IPS DF 6.9 (cell line): ENCODE measurements around the gene PDK4.

Source experiments
- DNase-seq: peaks from one replicate; pipeline ENCODE4 v3.0.0-alpha.2; 2013; ENCODE audit warnings: low read depth, low spot score
- H3K27ac ChIP-seq: one replicate; pipeline ENCODE4 v1.5.1; 2013; ENCODE audit warnings: low read length, control low read depth
- H3K27me3 ChIP-seq: 2 replicates; pipeline ENCODE4 v1.6.1; 2013; ENCODE audit warnings: mild to moderate bottlenecking, low read length; ENCODE audit not compliant: control insufficient read depth, insufficient read depth
- H3K36me3 ChIP-seq: 2 replicates; pipeline ENCODE4 v1.6.1; 2013; ENCODE audit warnings: low read length; ENCODE audit not compliant: control insufficient read depth, insufficient read depth
- H3K4me1 ChIP-seq: 2 replicates; pipeline ENCODE4 v1.6.1; 2013; ENCODE audit warnings: low read length; ENCODE audit not compliant: control insufficient read depth, insufficient read depth
- H3K4me3 ChIP-seq: 2 replicates; pipeline ENCODE4 v1.5.1; 2013; ENCODE audit warnings: mild to moderate bottlenecking, low read length
- H3K9me3 ChIP-seq: 2 replicates; pipeline ENCODE4 v1.6.1; 2013; ENCODE audit warnings: low read length, inconsistent platforms; ENCODE audit not compliant: control insufficient read depth, insufficient read depth
- WGBS: extraction: QIAGEN DNeasy Blood & Tissue Kit; methylation state at CpG from one replicate; pipeline ENCODE4 v1.1.7; 2013; ENCODE audit warnings: mixed read lengths, missing lambda C conversion rate; ENCODE audit not compliant: insufficient read length, insufficient coverage; 5-methylcytosine and 5-hydroxymethylcytosine counted together

PDK4 gene

DNA sequence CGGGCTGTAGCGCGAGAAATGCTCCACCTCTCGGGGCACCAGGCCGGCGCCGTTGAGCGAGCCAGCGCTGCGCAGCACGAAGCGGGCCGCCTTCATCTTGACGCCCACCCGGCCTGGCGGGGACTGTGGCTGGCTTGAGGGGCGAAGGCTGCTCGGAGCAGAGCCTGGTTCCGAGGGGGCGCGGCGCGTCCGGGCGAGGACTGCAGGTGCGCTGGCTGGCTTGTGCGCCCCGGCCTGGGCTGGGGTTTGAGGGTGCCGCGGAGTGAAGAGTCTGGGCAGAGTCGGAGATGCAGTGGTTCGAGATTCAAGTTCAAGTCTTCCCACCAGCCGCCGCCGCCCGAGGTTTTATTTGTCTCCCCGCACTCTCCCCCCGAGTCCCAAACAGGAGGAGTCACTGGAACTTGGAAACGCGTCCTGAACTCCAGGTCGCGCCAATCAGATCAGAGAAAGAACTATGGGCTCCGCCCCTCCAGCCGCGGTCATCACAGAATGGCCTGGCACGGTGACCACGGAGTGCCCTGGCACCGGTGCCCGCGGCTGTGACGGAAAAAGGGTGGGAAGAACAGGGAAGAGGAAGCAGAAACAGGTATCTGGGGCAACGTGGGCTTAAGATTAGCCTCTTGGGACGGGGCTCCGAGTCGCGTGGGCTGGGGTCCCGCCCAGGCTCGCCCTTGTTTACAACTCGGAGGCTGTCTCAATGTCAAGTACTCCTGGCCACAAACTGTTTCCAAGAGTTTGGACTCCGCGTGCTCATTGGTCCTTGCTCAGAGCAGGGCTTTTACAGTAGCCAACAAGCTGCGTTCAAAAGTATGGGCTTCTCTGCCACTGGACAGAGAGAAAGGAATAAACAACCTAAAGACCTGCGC is at the start of gene PDK4:
Gene PDK4, minus strand, starts transcription at position 319 of the 866 bp plus-strand sequence. Its CDS starts 223 bp downstream, at position 96.
- H3K4me1 ChIP-seq, result 0 out of 2 replicates have a peak, but pooled peaks cover 1% of the 10 kb centered on the region
- no peaks in the 10 kb centered on the region for H3K9me3 ChIP-seq
- WGBS, result no CpG with 5 or more reads among the region's 63 CpGs
- H3K27me3 ChIP-seq, result peaks cover 4% of the 10 kb centered on the region; the same call in 1 of the 2 replicates
- peak; percentile 22 for DNase-seq
- no peak within 1 kb of the TSS for H3K27ac ChIP-seq
- H3K36me3 ChIP-seq, result no peaks in the 10 kb centered on the region
- H3K4me3 ChIP-seq, result peak within 1 kb of the TSS; percentile 78; the same call in 1 of the 2 replicates

DNA sequence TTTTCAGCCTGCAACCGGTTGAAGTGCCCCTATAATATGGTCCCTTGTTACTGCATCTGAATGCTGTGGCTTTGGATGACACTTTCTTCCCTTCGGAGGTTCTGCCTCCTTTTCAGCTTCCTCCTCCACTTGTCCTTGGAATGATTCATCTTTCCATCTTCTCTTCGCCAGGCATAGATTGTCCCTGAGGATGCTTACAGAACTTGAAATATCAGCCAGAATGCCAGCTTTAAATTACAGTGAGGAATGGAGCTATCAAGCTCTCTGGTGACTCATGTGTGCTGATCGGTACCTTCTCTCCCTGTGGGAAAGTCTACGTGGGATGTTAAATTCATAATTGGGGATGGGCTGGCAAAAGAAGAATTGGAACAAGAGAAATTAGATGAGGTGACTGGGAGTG is 45.9 kb upstream of the PDK4 start:
- H3K27ac ChIP-seq, result no peak overlapping the region
- WGBS, result no CpG with 5 or more reads among the region's 5 CpGs
- H3K27me3 ChIP-seq, result no peaks in the 10 kb centered on the region
- H3K36me3 ChIP-seq, result no peaks in the 10 kb centered on the region
- H3K4me1 ChIP-seq, result no peaks in the 10 kb centered on the region
- no peaks in the 10 kb centered on the region for H3K9me3 ChIP-seq
- H3K4me3 ChIP-seq, result no peak overlapping the region
- DNase-seq, result no peak

DNA sequence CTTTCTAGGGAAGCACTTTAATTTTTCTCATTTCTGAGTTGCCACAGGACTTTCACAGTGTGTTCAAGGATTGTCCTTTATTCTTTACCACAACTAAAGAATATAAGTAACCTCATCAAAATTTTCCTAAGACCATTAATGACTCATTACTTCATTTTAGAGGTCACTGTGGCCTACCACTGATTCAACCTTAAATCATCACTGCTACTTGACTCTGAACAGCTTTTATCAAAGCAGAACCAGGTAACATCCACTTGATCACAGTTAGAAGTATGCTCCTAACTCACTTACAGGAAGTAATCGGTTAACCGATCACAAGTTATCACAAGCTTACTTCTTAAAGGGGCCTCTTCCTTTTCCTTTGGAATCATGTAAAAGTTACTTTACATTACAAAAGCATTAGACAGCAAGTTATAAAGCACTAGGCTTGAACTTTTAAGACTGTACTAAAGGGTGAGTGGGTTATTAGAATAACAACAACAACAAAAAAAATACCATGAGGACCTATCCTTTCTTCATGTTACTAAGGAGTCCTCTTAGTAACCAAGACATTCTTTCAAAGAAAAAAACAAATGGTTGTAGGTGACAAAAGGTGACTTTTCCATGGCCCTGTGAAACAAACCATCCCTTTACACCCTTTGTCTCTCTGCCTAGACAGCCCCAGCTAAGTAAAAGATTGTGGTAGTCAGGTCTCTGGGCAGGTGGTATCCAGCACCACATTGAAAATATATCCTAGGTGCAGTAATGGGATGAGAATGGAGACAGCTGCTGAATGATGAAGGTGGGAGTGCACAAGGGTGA is 40.0 kb upstream of the PDK4 start:
- DNase-seq, result no peak
- WGBS, result no CpG with 5 or more reads among the region's 2 CpGs
- H3K36me3 ChIP-seq, result no peaks in the 10 kb centered on the region
- no peak overlapping the region for H3K27ac ChIP-seq
- H3K9me3 ChIP-seq, result no peaks in the 10 kb centered on the region
- no peak overlapping the region for H3K4me3 ChIP-seq
- H3K27me3 ChIP-seq, result no peaks in the 10 kb centered on the region
- no peaks in the 10 kb centered on the region for H3K4me1 ChIP-seq

DNA sequence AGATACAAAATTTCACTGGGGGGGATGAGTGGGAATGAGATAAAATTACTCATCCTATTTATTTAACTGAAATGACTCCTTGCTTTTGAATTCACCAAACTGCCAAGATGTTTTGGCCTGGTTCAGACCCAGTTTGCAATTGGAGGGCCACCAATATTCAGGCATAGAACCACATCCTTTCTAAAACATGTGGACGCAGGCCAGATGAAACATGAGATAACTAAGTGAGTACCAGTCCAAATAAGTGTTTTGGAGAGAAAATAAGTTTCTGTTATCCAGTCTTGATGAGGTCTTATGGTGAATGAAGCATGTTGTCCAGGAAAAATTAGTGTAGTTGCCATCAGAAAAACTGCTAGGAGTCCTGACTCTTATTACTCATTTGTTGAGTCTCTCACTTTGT is 36.3 kb upstream of the PDK4 start:
- no CpG with 5 or more reads among the region's 1 CpG for WGBS

DNA sequence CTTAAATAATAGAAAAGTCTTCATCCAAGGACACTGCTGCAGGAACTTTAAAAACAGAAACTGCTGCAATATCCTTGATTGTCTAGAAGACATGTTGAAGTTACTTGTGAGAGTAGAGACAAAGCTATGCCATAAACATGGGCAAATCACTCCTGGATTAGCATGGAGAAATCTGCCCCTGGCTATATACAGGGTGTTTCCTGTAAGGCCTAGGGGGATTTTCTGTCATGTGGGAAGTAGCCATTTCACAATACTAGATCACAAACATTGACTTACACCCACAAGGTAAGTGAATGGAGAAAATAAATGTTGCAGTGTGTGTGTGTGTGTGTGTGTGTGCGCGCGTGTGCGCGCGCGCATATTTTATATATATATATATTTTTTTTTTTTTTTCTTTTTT is 35.2 kb upstream of the PDK4 start:
- no CpG with 5 or more reads among the region's 7 CpGs for WGBS
- DNase-seq, result no peak
- Histone ChIP-seq H3K27me3 (no peaks in the 10 kb centered on the region), H3K36me3 (no peaks in the 10 kb centered on the region), H3K27ac (no peak overlapping the region), H3K9me3 (no peaks in the 10 kb centered on the region), H3K4me3 (no peak overlapping the region), H3K4me1 (no peaks in the 10 kb centered on the region)

More for the DNA sequence above, 36.3 kb upstream of the PDK4 start:
- Histone ChIP-seq H3K27me3 (no peaks in the 10 kb centered on the region), H3K4me1 (no peaks in the 10 kb centered on the region), H3K36me3 (no peaks in the 10 kb centered on the region), H3K9me3 (no peaks in the 10 kb centered on the region), H3K27ac (no peak overlapping the region), H3K4me3 (no peak overlapping the region)
- no peak for DNase-seq

DNA sequence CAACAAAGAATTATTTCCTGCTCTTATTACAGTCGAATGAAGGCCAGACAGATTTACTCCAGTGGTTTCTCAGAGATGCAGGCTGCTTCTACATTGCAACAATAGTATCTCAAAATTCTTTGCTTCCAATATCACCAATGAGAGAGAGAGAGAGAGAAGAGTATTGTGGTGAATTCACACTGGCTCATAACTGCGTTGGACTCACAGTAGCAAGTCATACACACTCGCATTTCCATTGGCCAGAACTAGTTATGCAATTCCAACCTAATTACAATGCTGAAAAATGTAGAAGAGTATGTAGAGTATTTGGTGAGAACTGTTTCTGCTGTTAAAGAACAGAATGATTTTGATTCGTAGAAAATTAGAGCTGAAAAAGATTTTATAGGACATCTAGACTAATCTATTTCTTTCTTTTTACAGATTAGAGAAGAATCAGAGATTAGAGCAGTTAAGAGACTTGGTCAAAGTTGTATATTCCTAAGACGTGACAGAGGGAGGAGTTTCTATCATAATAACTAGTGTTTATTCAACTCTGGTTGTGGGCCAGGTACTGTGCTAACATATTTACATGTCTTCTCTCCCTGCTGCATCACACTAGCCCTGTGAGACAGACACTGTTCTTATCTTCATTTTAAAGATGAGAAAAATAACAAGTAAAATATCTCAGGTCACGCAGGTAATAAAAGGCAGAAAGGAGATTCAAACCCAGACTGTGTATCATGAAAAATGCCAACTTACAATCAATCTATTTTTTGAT is 34.6 kb upstream of the PDK4 start:
- WGBS, result 100% methylated on average over 1 of the region's 6 CpGs
- DNase-seq, result no peak
- Histone ChIP-seq H3K27ac (no peak overlapping the region), H3K9me3 (no peaks in the 10 kb centered on the region), H3K36me3 (no peaks in the 10 kb centered on the region), H3K4me3 (no peak overlapping the region), H3K27me3 (no peaks in the 10 kb centered on the region), H3K4me1 (no peaks in the 10 kb centered on the region)

DNA sequence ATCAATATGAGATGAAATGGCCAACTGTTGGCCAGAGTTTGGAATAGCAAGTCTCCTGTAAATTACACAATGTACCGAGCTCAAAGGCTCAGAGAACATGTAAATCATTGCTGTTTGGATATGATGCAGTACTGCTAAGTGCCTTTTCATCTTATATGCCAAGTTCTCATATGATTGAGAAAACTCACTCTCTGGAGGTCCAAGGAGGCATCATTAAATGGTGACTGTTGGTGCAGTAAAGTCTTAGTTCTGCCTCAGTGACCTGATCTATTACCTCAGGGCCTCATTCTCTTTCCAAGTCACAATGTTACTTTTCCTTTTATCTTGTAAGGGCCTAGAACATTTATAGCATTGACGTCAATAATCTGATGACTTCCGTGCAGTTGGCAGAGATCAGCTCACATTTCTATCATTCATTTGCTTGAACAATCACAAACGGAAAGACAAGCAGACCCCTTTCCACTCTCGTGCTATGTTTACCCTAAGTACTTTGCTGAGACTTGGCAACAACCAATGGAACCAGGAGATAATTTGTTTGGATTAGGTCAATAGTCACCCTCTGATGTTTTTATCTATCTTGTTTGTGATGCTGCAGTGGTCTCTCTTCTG is 32.6 kb upstream of the PDK4 start:
- no peak for DNase-seq
- no CpG with 5 or more reads among the region's 5 CpGs for WGBS
- no peaks in the 10 kb centered on the region for H3K9me3 ChIP-seq
- H3K4me3 ChIP-seq, result no peak overlapping the region
- no peaks in the 10 kb centered on the region for H3K4me1 ChIP-seq
- H3K27me3 ChIP-seq, result no peaks in the 10 kb centered on the region
- H3K36me3 ChIP-seq, result no peaks in the 10 kb centered on the region
- H3K27ac ChIP-seq, result no peak overlapping the region

DNA sequence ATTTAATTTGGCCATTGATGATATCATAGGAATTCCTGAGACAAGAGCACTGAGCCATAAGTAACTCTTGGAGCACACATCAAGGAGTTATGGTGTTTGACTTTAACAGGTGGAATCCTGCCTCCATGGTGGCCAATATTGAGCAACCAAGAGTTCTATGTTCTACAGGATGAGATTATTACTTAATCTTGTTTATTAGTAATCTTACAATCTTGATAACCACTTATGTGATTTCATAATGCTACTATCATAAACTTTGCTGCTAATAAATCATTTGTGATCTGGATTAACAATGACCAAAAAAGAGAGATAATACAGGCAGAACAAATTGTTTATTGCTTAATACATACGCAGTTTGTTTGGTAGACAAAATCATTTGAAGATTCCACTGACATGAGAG is 27.5 kb upstream of the PDK4 start:
- no peak overlapping the region for H3K27ac ChIP-seq
- no peak for DNase-seq
- no peaks in the 10 kb centered on the region for H3K9me3 ChIP-seq
- no peaks in the 10 kb centered on the region for H3K27me3 ChIP-seq
- no peaks in the 10 kb centered on the region for H3K36me3 ChIP-seq
- no peak overlapping the region for H3K4me3 ChIP-seq
- no peaks in the 10 kb centered on the region; the same call in 1 of the 2 replicates for H3K4me1 ChIP-seq
- WGBS, result no CpG with 5 or more reads among the region's 1 CpG

DNA sequence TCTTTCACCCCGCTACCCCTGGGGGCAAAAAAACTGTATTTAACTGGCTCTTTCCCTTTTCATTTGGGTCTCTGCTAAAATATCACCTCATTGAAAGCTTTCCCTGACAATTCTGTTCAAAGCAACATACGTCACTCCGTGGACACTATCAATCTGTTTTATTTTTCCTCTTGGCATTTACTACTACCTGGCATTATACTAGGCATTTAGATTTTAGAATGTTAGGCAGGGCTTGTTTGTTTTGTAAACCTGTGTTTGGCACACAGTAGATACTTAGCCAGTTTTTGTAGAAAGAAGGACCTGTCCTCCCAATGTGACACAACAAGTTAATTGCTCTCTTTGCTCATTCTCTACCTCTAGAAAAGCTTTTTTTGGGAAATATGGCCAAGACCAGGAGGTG is 26.5 kb upstream of the PDK4 start:
- H3K9me3 ChIP-seq, result no peaks in the 10 kb centered on the region
- no peaks in the 10 kb centered on the region for H3K27me3 ChIP-seq
- H3K4me1 ChIP-seq, result no peaks in the 10 kb centered on the region; the same call in 1 of the 2 replicates
- H3K27ac ChIP-seq, result no peak overlapping the region
- no peak for DNase-seq
- no peak overlapping the region for H3K4me3 ChIP-seq
- no peaks in the 10 kb centered on the region for H3K36me3 ChIP-seq
- WGBS, result no CpG with 5 or more reads among the region's 3 CpGs
